ENCODE results near the gene TCEAL4.

TCEAL4 gene

DNA sequence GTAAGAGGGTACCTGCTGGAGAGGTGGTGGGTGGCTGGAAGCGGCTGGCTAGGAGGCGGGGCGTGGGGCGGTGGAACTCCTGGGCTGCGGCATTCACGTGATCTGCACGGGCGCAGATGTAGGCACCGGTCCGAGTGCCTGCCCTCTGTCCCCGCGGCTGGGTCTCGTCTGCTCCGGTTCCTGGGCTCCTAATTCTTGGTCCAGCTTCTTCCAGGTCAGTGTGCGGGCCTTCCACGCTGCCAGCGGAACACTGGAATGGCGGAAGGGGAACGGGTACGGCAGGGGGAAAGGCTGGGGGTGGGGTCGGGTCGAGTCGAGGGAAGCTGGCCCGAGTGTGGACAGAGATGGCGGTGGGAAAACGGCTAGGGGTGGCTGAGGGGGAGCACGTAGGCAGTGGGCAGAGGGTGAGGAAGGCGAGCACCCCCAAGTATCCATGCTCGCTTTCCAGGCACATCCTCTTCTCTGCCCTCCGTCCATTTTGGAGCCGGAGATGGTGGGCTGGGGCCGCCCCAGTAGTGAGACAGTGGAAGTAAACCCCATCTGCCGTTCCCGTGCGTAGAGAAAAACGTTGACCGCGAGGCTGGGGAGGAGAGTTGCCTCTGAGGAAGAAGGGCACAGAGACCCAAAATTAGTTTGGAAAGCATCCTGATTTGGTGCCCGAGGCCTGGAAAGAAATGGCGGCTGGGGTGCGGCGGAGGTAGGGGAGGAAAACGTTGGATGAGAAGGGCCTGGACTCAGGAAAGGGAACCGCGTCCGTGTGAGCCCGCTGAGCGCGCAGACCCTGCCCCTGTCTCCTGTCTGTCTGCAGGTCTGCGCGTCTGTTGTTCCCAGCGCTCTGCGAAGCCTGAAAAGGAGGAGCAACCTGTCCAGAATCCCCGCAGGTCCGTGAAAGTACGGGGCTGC is at the start of gene TCEAL4:
Gene TCEAL4, plus strand, starts transcription at position 105 of the 903 bp plus-strand sequence. CDS start 1,161 bp downstream, outside the sequence.
- Histone ChIP-seq H3K9ac (ENCODE audit: insufficient read length, low read depth) (peak within 1 kb of the TSS; percentile 84), H3K27me3 (ENCODE audit: insufficient read depth, insufficient read length) (no peaks in the 10 kb centered on the region), H3K4me1 (ENCODE audit: insufficient read depth, insufficient read length) (no peaks in the 10 kb centered on the region), H3K4me3 (ENCODE audit: insufficient read length, low read depth) (peak within 1 kb of the TSS; percentile 87), H3K36me3 (ENCODE audit: insufficient read depth, insufficient read length, low read length) (peaks cover 19% of the 10 kb centered on the region), H3K9me3 (ENCODE audit: insufficient read depth, low read length) (no peaks in the 10 kb centered on the region)
- DNase-seq (ENCODE audit: low read depth, low spot score), result peak; percentile 15
- TF ChIP-seq YY1 (IDR thresholded peaks at IDR 0.05; ENCODE audit: insufficient read depth, insufficient read length), result no peak
- no peak for TF ChIP-seq ZNF274 (IDR thresholded peaks at IDR 0.05; ENCODE audit: low read depth, low read length)
- TF ChIP-seq SUZ12 (IDR thresholded peaks at IDR 0.05; ENCODE audit: extremely low read depth, insufficient read depth, insufficient read length), result no peak

DNA sequence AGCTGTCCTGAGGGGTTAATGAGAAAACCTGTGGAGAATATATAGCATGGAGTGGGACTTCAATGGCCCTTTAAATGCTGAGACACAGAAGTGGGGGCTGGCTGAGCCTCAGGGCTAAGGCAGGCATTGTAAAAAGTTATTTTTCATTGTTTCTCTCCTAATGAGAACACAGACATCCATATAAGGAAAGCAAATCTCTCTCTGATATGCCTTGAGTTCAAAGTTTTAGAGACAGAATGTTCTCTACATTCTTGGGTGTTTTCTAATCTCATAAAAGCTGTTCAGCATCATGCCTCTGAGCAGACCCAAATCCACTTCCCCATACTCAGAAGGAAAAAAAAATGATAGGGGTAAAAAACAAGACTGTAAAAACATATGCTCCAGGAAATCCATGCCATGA is 49.2 kb upstream of the TCEAL4 start:
- no peak overlapping the region for H3K9ac ChIP-seq (ENCODE audit: insufficient read length, low read depth)
- no peaks in the 10 kb centered on the region for H3K9me3 ChIP-seq (ENCODE audit: insufficient read depth, low read length)
- no peaks in the 10 kb centered on the region for H3K4me1 ChIP-seq (ENCODE audit: insufficient read depth, insufficient read length)
- DNase-seq (ENCODE audit: low read depth, low spot score), result no peak
- H3K36me3 ChIP-seq (ENCODE audit: insufficient read depth, insufficient read length, low read length), result no peaks in the 10 kb centered on the region
- no peaks in the 10 kb centered on the region for H3K27me3 ChIP-seq (ENCODE audit: insufficient read depth, insufficient read length)
- TF ChIP-seq SUZ12 (IDR thresholded peaks at IDR 0.05; ENCODE audit: extremely low read depth, insufficient read depth, insufficient read length) (no peak), YY1 (IDR thresholded peaks at IDR 0.05; ENCODE audit: insufficient read depth, insufficient read length) (no peak), ZNF274 (IDR thresholded peaks at IDR 0.05; ENCODE audit: low read depth, low read length) (no peak)
- no peak overlapping the region for H3K4me3 ChIP-seq (ENCODE audit: insufficient read length, low read depth)

DNA sequence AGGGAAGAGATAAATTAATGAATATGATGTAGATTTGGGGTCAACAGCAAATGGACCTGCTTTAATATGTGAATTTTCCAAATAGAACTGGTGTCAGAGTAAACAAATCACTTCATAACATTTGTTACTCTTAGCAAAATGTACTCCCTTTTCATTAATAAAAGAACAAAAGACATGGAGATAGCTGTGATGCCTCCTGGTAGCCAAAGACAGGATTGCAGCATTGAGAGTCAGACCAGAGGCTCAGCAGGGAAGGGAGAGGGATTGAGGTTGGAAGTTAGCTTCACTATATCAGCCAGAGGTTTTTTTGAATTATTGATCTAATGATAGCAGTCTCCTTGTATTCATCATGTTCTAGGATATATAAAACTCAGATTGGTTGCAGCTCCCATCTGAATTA is 48.6 kb upstream of the TCEAL4 start:
- TF ChIP-seq SUZ12 (IDR thresholded peaks at IDR 0.05; ENCODE audit: extremely low read depth, insufficient read depth, insufficient read length), result no peak
- no peak for TF ChIP-seq ZNF274 (IDR thresholded peaks at IDR 0.05; ENCODE audit: low read depth, low read length)
- TF ChIP-seq YY1 (IDR thresholded peaks at IDR 0.05; ENCODE audit: insufficient read depth, insufficient read length), result no peak
- Histone ChIP-seq H3K9me3 (ENCODE audit: insufficient read depth, low read length) (no peaks in the 10 kb centered on the region), H3K27me3 (ENCODE audit: insufficient read depth, insufficient read length) (no peaks in the 10 kb centered on the region), H3K36me3 (ENCODE audit: insufficient read depth, insufficient read length, low read length) (no peaks in the 10 kb centered on the region), H3K4me3 (ENCODE audit: insufficient read length, low read depth) (no peak overlapping the region), H3K4me1 (ENCODE audit: insufficient read depth, insufficient read length) (no peaks in the 10 kb centered on the region), H3K9ac (ENCODE audit: insufficient read length, low read depth) (no peak overlapping the region)
- no peak for DNase-seq (ENCODE audit: low read depth, low spot score)

DNA sequence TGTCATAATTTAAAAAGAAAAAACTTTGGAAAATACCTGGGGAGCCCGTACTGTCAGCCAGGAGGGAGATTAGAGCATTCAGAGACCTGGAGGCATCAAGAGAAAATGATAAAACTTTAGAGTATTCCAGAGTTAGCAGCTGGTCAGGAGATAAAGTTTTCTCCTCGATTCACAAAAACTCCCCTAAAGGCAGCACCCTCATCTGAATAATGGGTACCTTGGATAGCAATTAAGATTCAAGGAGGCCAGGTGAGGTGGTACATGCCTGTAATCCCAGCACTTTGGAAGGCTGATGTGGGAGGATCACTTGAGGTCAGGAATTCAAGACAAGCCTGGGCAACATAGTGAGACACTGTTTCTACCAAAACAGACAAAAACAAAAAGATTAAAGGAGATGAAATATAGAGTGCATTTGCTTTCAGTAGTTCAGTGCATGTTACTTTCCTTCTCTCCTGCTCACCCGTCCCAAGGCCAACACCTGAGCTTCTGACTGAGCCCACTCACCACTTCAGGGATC is 47.4 kb upstream of the TCEAL4 start:
- TF ChIP-seq SUZ12 (IDR thresholded peaks at IDR 0.05; ENCODE audit: extremely low read depth, insufficient read depth, insufficient read length) (no peak), YY1 (IDR thresholded peaks at IDR 0.05; ENCODE audit: insufficient read depth, insufficient read length) (no peak), ZNF274 (IDR thresholded peaks at IDR 0.05; ENCODE audit: low read depth, low read length) (no peak)
- no peak for DNase-seq (ENCODE audit: low read depth, low spot score)

DNA sequence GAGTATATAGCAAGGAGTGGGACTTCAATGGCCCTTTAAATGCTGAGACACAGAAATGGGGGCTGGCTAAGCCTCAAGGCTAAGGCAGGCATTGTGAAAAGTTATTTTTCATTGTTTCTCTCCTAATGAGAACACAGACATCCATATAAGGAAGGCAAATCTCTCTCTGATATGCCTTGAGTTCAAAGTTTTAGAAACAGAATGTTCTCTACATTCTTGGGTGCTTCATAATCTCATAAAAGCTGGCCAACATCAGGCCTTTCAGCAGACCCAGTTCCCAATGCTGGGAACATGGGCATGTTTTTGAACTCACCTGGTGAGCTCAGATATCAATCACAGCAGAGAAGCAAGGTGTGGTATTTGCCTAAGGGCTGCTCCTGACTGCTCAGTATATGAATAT is 46.6 kb upstream of the TCEAL4 start:
- TF ChIP-seq ZNF274 (IDR thresholded peaks at IDR 0.05; ENCODE audit: low read depth, low read length) (no peak), YY1 (IDR thresholded peaks at IDR 0.05; ENCODE audit: insufficient read depth, insufficient read length) (no peak), SUZ12 (IDR thresholded peaks at IDR 0.05; ENCODE audit: extremely low read depth, insufficient read depth, insufficient read length) (no peak)
- no peaks in the 10 kb centered on the region for H3K36me3 ChIP-seq (ENCODE audit: insufficient read depth, insufficient read length, low read length)
- H3K9me3 ChIP-seq (ENCODE audit: insufficient read depth, low read length), result no peaks in the 10 kb centered on the region
- no peaks in the 10 kb centered on the region for H3K4me1 ChIP-seq (ENCODE audit: insufficient read depth, insufficient read length)
- no peak for DNase-seq (ENCODE audit: low read depth, low spot score)
- H3K4me3 ChIP-seq (ENCODE audit: insufficient read length, low read depth), result no peak overlapping the region
- no peaks in the 10 kb centered on the region for H3K27me3 ChIP-seq (ENCODE audit: insufficient read depth, insufficient read length)
- no peak overlapping the region for H3K9ac ChIP-seq (ENCODE audit: insufficient read length, low read depth)

More for the DNA sequence above, 47.4 kb upstream of the TCEAL4 start:
- no peak overlapping the region for H3K9ac ChIP-seq (ENCODE audit: insufficient read length, low read depth)
- no peak overlapping the region for H3K4me3 ChIP-seq (ENCODE audit: insufficient read length, low read depth)
- H3K4me1 ChIP-seq (ENCODE audit: insufficient read depth, insufficient read length), result no peaks in the 10 kb centered on the region
- H3K9me3 ChIP-seq (ENCODE audit: insufficient read depth, low read length), result no peaks in the 10 kb centered on the region
- no peaks in the 10 kb centered on the region for H3K36me3 ChIP-seq (ENCODE audit: insufficient read depth, insufficient read length, low read length)
- no peaks in the 10 kb centered on the region for H3K27me3 ChIP-seq (ENCODE audit: insufficient read depth, insufficient read length)

DNA sequence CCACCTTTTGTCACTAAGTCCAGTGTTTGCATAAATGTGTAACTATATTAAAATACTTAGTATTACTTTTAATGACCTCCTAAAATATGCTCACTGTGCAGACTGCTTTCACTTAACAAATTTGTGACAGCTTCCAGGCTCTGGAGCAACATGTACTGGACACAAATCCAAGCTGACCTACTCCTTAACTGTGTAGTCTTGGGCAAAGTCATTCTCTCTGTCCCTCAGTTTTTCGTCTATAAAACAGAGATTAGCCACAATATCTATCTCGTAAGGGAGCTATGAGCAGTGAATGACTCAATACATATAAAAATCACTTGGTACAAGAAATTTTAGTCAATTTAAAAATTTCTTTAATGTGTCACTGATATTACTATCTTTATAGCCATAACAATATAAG is 45.6 kb upstream of the TCEAL4 start:
- no peaks in the 10 kb centered on the region for H3K4me1 ChIP-seq (ENCODE audit: insufficient read depth, insufficient read length)
- H3K9me3 ChIP-seq (ENCODE audit: insufficient read depth, low read length), result no peaks in the 10 kb centered on the region
- no peak overlapping the region for H3K4me3 ChIP-seq (ENCODE audit: insufficient read length, low read depth)
- H3K9ac ChIP-seq (ENCODE audit: insufficient read length, low read depth), result no peak overlapping the region
- TF ChIP-seq YY1 (IDR thresholded peaks at IDR 0.05; ENCODE audit: insufficient read depth, insufficient read length), result no peak
- TF ChIP-seq SUZ12 (IDR thresholded peaks at IDR 0.05; ENCODE audit: extremely low read depth, insufficient read depth, insufficient read length), result no peak
- TF ChIP-seq ZNF274 (IDR thresholded peaks at IDR 0.05; ENCODE audit: low read depth, low read length), result no peak
- DNase-seq (ENCODE audit: low read depth, low spot score), result no peak
- H3K27me3 ChIP-seq (ENCODE audit: insufficient read depth, insufficient read length), result no peaks in the 10 kb centered on the region
- no peaks in the 10 kb centered on the region for H3K36me3 ChIP-seq (ENCODE audit: insufficient read depth, insufficient read length, low read length)

DNA sequence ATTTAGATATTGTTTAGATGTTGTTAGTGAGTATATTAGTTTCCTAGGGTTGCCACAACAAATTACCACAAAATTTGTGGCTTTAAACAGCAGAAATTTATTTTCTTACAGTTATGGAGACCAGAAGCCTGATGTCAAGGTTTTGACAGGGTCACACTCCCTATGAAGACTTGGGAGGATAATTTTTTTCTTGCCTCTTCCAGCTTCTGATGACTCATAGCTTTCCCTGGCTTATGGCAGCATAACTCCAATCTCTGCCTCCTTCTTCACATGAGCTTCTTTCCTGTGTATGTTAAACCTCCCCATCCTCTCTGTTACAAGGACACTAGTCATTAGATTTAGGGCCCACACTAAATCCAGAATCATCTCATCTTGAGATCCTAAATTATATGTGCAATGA is 45.2 kb upstream of the TCEAL4 start:
- Histone ChIP-seq H3K4me3 (ENCODE audit: insufficient read length, low read depth) (no peak overlapping the region), H3K4me1 (ENCODE audit: insufficient read depth, insufficient read length) (no peaks in the 10 kb centered on the region), H3K36me3 (ENCODE audit: insufficient read depth, insufficient read length, low read length) (no peaks in the 10 kb centered on the region), H3K9ac (ENCODE audit: insufficient read length, low read depth) (no peak overlapping the region), H3K27me3 (ENCODE audit: insufficient read depth, insufficient read length) (no peaks in the 10 kb centered on the region), H3K9me3 (ENCODE audit: insufficient read depth, low read length) (no peaks in the 10 kb centered on the region)
- no peak for DNase-seq (ENCODE audit: low read depth, low spot score)
- no peak for TF ChIP-seq ZNF274 (IDR thresholded peaks at IDR 0.05; ENCODE audit: low read depth, low read length)
- no peak for TF ChIP-seq SUZ12 (IDR thresholded peaks at IDR 0.05; ENCODE audit: extremely low read depth, insufficient read depth, insufficient read length)
- TF ChIP-seq YY1 (IDR thresholded peaks at IDR 0.05; ENCODE audit: insufficient read depth, insufficient read length), result no peak

Data from NT2/D1 (cell line).